Nephron (organoid): ENCODE data around the gene A4GALT.

Experiments used
- H3K27ac Mint-ChIP-seq, 3 experiments: 2 replicates each; pipeline ENCODE4 v1.8.0; 2020; ENCODE audit warnings: mixed read lengths in 3 of 3, mild to moderate bottlenecking in 2 of 3, moderate library complexity in 1 of 3
- H3K27me3 Mint-ChIP-seq: 2 replicates; pipeline ENCODE4 v1.8.0; 2021; ENCODE audit warnings: low read depth, mild to moderate bottlenecking, moderate library complexity, mixed read lengths
- H3K36me3 Mint-ChIP-seq: 2 replicates; pipeline ENCODE4 v1.8.0; 2020; ENCODE audit warnings: low read depth, mixed read lengths
- H3K4me1 Mint-ChIP-seq: 2 replicates; pipeline ENCODE4 v1.8.0; 2020; ENCODE audit warnings: mixed read lengths
- H3K4me3 Mint-ChIP-seq, 3 experiments: 2 replicates each; pipeline ENCODE4 v1.8.0; 2020; ENCODE audit warnings: mild to moderate bottlenecking in 3 of 3, mixed read lengths in 3 of 3, moderate library complexity in 2 of 3
- H3K9me3 Mint-ChIP-seq: 2 replicates; pipeline ENCODE4 v1.8.0; 2020; ENCODE audit warnings: mixed read lengths
- TF ChIP-seq, protein P1 (sequence below), 3 experiments: fragments of 200-600 bp; sonication (generic); IDR thresholded peaks; one replicate each; pipeline ENCODE4 v1.5.0; 2021; ENCODE audit warnings: antibody characterized with exemption in 3 of 3; ENCODE audit not compliant: unreplicated experiment in 3 of 3

Gene A4GALT

DNA sequence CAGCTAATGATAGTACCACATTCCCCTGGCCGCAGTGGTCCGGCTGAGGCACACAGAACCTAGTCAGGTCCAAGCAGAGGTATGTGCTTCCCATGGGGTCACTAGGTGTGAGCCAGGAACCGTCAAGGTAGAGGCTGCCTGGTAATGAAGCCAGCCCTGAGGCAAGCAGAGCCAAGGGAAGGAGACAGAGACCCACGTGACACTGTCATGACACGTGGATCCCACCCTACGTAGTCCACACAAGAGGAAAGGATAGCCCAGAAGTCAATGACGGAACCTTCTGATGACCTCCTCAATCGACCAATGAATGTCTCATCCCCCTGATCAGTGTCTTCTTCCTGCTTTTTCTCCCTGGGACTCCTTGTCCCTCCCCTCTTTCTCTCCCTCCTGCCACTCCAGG lies 19.0 kb downstream of the A4GALT start:
- Mint-ChIP-seq H3K36me3 (no peaks in the 10 kb centered on the region), H3K4me1 (peaks cover 18% of the 10 kb centered on the region), H3K4me3 (no peak overlapping the region), H3K27me3 (peaks cover 12% of the 10 kb centered on the region), H3K27ac (no peak overlapping the region), H3K9me3 (no peaks in the 10 kb centered on the region)
- TF ChIP-seq, protein P1, sequence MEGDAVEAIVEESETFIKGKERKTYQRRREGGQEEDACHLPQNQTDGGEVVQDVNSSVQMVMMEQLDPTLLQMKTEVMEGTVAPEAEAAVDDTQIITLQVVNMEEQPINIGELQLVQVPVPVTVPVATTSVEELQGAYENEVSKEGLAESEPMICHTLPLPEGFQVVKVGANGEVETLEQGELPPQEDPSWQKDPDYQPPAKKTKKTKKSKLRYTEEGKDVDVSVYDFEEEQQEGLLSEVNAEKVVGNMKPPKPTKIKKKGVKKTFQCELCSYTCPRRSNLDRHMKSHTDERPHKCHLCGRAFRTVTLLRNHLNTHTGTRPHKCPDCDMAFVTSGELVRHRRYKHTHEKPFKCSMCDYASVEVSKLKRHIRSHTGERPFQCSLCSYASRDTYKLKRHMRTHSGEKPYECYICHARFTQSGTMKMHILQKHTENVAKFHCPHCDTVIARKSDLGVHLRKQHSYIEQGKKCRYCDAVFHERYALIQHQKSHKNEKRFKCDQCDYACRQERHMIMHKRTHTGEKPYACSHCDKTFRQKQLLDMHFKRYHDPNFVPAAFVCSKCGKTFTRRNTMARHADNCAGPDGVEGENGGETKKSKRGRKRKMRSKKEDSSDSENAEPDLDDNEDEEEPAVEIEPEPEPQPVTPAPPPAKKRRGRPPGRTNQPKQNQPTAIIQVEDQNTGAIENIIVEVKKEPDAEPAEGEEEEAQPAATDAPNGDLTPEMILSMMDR (IDR thresholded peaks at IDR 0.05; ENCODE audit: unreplicated experiment in 3 of 3), result no peak

DNA sequence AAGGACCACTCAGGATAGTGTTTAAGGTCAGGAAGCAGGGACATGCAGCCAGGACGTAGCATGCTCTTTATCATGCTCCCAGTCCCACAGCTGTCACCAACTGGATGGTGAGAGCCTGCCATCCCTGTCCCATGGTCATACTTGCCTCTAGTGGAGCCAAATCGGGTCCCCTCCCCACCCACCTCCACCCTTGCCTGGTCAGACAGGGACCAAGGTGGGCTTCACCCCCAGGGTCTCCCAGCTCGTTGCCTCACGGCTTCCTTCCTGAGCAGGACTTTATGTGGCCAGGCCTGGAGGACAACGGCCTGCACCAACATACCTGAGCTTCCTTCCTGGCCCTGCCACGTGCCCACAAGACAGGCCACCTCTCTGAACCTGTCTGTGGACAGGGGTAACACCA lies 19.8 kb downstream of the A4GALT start:
- Mint-ChIP-seq H3K9me3 (no peaks in the 10 kb centered on the region), H3K27ac (no peak overlapping the region), H3K36me3 (no peaks in the 10 kb centered on the region), H3K27me3 (peaks cover 12% of the 10 kb centered on the region), H3K4me1 (peaks cover 19% of the 10 kb centered on the region), H3K4me3 (no peak overlapping the region)
- TF ChIP-seq, protein P1 (IDR thresholded peaks at IDR 0.05; ENCODE audit: unreplicated experiment in 3 of 3), result no peak

DNA sequence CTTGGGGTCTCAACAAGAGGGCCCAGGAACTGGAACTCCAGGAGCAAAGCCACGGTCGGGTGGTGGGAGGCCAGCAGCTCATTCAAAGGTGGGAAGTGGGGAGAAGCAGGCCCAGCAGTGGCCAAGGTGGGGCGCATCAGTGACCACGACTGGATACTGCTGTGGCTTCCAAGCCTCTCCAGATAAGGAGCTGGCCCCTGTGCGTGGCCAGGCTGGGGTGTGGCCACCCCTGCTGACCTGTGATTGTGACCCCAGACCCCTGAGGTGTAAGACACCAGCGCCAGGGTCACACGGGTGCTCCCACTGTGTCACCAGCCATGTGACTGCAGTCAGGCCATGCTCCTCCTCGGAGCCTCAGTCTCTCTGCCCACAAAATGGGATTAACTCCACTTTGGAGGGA lies 20.3 kb downstream of the A4GALT start:
- no peak overlapping the region for H3K4me3 Mint-ChIP-seq
- peaks cover 19% of the 10 kb centered on the region for H3K4me1 Mint-ChIP-seq
- H3K27ac Mint-ChIP-seq, result no peak overlapping the region
- H3K36me3 Mint-ChIP-seq, result no peaks in the 10 kb centered on the region
- TF ChIP-seq, protein P1 (IDR thresholded peaks at IDR 0.05; ENCODE audit: unreplicated experiment in 3 of 3), result no peak
- peaks cover 12% of the 10 kb centered on the region for H3K27me3 Mint-ChIP-seq
- no peaks in the 10 kb centered on the region for H3K9me3 Mint-ChIP-seq

DNA sequence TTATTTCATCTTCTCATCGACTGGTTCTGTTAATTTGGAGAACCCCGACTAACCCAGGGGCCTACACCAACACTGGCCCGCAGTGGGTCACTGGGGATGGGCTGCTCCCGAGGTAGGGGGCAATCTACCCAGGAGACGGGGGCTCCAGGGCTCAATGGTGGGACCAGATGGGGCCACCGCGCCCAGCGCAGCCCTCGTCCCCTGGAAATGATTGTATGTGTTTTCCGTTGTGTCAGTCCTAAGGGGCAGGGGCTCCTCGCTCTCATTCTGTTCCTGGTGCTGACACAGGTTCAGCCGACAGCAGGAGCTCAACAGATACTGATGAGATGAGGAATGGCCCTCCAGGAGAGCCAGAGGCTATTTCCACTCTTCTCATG lies 20.7 kb downstream of the A4GALT start:
- Mint-ChIP-seq H3K36me3 (no peaks in the 10 kb centered on the region), H3K4me3 (no peak overlapping the region), H3K4me1 (peaks cover 19% of the 10 kb centered on the region), H3K9me3 (no peaks in the 10 kb centered on the region), H3K27me3 (peaks cover 12% of the 10 kb centered on the region), H3K27ac (no peak overlapping the region)
- TF ChIP-seq, protein P1 (IDR thresholded peaks at IDR 0.05; ENCODE audit: unreplicated experiment in 3 of 3), result no peak

DNA sequence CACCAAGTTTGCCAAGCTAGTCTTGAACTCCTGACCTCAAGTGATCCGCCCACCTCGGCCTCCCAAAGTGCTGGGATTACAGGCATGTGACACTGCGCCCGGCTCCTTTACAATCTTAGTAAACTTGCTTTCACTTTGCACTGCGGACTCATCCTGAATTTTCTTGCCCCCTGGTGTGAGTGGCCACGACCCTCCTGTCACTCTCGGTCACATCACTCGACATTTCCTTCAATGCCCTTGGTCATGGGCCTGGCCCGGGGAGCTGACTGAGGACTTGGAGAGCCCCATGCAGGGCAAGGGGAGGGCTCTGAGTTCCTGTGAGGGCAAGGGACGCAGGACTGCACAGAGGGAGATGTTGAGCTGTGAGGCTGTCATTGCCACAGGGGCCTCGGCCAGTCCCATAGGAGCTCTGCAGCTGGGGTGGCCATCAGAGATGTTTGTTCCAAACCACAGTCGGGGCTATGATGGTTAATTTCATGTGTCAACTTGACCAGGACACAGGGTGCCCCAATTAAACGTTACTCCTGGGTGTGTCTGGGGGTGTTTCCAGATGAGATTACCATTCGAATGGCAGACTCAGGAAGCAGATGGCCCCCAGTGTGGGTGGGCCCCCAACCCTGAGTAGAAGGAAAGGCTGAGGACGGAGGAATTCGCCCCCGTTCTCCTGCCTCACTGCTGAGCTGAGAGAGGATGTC lies 21.2 kb downstream of the A4GALT start:
- no peaks in the 10 kb centered on the region for H3K36me3 Mint-ChIP-seq
- no peaks in the 10 kb centered on the region for H3K9me3 Mint-ChIP-seq
- no peak overlapping the region for H3K4me3 Mint-ChIP-seq
- H3K27me3 Mint-ChIP-seq, result peaks cover 12% of the 10 kb centered on the region
- H3K4me1 Mint-ChIP-seq, result peaks cover 19% of the 10 kb centered on the region
- TF ChIP-seq, protein P1 (IDR thresholded peaks at IDR 0.05; ENCODE audit: unreplicated experiment in 3 of 3), result no peak
- H3K27ac Mint-ChIP-seq, result peak overlapping the region in 2 of 3 experiments; percentile 36 to 46

DNA sequence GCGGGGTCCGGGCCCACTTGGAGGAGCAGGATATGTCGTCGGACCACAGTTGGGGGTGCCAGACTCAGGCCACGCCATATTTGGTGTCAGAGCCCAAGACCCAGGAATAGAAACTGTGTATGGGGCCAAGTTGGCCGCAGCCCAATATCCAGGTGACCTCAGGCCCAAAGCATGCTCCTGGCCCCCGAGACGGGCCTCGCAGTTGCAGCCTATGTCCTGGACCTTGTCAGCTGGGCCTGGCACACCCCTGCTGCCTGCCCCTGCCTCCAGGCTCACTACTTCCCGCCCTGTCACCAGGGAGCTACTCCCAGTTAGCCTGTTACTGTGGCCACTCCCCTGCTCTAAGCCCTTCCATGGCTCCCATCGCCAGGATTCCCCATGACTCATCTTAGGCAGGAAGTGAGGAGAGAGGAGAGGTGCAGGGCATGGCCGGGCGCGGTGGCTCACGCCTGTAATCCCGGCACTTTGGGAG lies 23.1 kb downstream of the A4GALT start:
- TF ChIP-seq, protein P1 (IDR thresholded peaks at IDR 0.05; ENCODE audit: unreplicated experiment in 3 of 3), result no peak
- Mint-ChIP-seq H3K27ac (peak overlapping the region in 2 of 3 experiments; percentile 16 to 17), H3K36me3 (no peaks in the 10 kb centered on the region), H3K27me3 (peaks cover 8% of the 10 kb centered on the region), H3K9me3 (no peaks in the 10 kb centered on the region), H3K4me1 (peaks cover 19% of the 10 kb centered on the region), H3K4me3 (no peak overlapping the region)
